GDM1 (cell line): Measurements from ENCODE around the gene TGFBR1.
"Not testable (repeated sequence)": the region's sequence is repeated elsewhere in the genome, so short reads cannot be mapped to it uniquely, and the experiment has no call there.

Experiments
- DNase-seq: peaks from one replicate; lab custom pipeline; 2025; lab: John Stamatoyannopoulos, UW

Gene TGFBR1

GRCh38 chr9:99076030-99076429, 28.9 kb upstream of the TGFBR1 start:
- no peak for DNase-seq

GRCh38 chr9:99076483-99077171, 28.3 kb upstream of the TGFBR1 start:
- peak; percentile 38 for DNase-seq

- no peak for DNase-seq
Measured at GRCh38 chr9:99078717-99079116, 26.2 kb upstream of the TGFBR1 start.

- no peak for DNase-seq
Measured at GRCh38 chr9:99079542-99079941, 25.4 kb upstream of the TGFBR1 start.

- DNase-seq = no peak
Measured at GRCh38 chr9:99083051-99083450, 21.9 kb upstream of the TGFBR1 start.

GRCh38 chr9:99085949-99086948, 18.7 kb upstream of the TGFBR1 start:
- peak; percentile 17 for DNase-seq

- DNase-seq = no peak
Measured at GRCh38 chr9:99087462-99087861, 17.5 kb upstream of the TGFBR1 start.

- DNase-seq = no peak
Measured at GRCh38 chr9:99090336-99091130, 14.4 kb upstream of the TGFBR1 start.

- no peak for DNase-seq
Measured at GRCh38 chr9:99092643-99093491, 12.0 kb upstream of the TGFBR1 start.

GRCh38 chr9:99093492-99093791, 11.5 kb upstream of the TGFBR1 start:
- DNase-seq = no peak

- DNase-seq = no peak
Measured at GRCh38 chr9:99095565-99095964, 9.3 kb upstream of the TGFBR1 start.

- DNase-seq = no peak
Measured at GRCh38 chr9:99096409-99096808, 8.5 kb upstream of the TGFBR1 start.

GRCh38 chr9:99099806-99100585, 4.9 kb upstream of the TGFBR1 start:
- not testable (repeated sequence) for DNase-seq

GRCh38 chr9:99101271-99101670, 3.6 kb upstream of the TGFBR1 start:
- DNase-seq = no peak

- no peak for DNase-seq
Measured at GRCh38 chr9:99101812-99102211, 3.1 kb upstream of the TGFBR1 start.

- DNase-seq = no peak
Measured at GRCh38 chr9:99103054-99103895, 1.6 kb upstream of the TGFBR1 start.

- no peak for DNase-seq
Measured at GRCh38 chr9:99103901-99104458, 933 bp upstream of the TGFBR1 start.

GRCh38 chr9:99105152-99106043, 485 bp downstream of the TGFBR1 start:
- DNase-seq = no peak

GRCh38 chr9:99106044-99106375, 1.1 kb downstream of the TGFBR1 start:
- no peak for DNase-seq
